ENCODE results near the gene TTC33.

TTC33 gene

DNA sequence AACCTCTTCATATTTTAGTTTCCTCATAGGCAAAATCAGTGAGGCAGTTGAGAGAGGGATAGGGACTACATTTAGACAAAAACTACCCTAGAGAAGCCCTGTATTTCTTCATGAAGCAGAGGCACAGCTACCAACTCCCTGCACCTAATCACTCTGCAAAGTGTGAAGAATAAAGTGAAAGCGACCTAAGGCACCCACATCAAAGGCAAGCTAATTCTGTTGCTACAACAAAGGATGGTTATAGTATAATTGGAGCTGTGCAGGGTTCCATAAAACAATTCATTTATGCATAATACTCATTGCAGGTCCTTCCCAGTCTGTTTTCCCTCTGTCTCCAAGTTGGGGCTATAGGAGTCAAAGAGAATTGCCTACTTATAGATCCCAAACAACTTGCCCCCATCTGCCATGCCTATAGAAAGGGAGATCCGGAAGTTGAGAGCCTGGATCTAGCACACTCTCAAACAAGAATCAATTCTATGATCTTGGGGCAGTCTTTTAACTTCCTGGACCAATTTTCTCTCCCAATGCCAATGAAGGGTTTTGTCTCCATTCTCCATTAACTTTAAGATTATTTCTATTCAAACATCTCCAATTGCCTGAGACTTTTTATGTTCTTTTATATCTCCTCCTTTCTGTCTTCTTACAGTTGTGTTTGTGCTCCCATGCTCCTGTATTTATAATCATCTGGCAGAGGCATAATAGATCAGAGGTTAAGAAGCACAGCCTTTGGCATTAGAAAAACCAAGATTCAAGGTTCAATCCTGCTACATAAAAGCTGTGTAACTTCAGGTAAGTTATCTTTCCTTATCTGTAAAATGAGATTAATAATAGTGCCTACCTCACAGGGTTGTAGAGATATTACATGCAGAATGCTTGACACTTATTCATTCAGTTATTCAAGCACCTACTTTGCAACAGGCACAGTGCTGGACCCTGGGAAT is 132.0 kb downstream of the TTC33 start:
- TF ChIP-seq ZFX (IDR thresholded peaks at IDR 0.05): no peak
- TF ChIP-seq, protein P1, sequence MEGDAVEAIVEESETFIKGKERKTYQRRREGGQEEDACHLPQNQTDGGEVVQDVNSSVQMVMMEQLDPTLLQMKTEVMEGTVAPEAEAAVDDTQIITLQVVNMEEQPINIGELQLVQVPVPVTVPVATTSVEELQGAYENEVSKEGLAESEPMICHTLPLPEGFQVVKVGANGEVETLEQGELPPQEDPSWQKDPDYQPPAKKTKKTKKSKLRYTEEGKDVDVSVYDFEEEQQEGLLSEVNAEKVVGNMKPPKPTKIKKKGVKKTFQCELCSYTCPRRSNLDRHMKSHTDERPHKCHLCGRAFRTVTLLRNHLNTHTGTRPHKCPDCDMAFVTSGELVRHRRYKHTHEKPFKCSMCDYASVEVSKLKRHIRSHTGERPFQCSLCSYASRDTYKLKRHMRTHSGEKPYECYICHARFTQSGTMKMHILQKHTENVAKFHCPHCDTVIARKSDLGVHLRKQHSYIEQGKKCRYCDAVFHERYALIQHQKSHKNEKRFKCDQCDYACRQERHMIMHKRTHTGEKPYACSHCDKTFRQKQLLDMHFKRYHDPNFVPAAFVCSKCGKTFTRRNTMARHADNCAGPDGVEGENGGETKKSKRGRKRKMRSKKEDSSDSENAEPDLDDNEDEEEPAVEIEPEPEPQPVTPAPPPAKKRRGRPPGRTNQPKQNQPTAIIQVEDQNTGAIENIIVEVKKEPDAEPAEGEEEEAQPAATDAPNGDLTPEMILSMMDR (conservative IDR thresholded peaks at IDR 0.05): no peak
- no peak overlapping the region for H3K27ac ChIP-seq

DNA sequence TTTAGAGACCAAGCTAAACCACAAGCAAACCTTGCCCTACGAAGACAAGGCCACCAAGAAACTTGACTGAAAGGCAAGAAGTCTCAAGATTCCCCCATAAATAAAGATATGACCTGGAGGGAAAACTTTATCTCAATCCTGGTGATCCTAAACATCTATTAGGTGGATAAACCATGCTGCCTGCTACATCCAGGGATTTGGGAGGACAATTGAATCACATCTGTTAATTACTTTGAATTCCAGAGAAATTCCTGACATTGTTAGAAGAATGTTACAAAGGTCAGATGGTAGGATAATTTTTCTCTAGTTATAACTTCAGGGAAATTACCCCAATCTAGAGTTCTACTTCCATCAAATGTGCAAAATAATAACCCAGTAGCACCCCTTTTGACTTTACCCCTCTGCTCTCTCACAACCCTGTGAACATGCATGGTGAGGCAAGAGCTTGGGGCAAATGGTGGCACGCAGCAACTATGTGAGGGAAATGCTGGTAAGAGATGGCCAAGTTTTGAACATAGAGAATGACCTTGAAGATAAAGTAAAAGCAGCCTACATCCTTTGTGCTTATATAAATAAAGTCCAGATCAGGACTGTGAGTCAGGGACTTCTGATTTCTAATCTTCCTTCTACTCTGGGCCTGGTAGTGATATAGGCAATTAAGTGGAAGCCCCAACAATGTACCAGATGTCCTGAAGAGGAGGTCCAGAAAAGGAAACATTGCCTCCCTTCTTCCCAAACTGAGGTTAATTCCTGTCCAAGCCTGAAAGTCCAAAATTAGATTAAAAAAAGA is 133.1 kb downstream of the TTC33 start:
- TF ChIP-seq, protein P1 (conservative IDR thresholded peaks at IDR 0.05): no peak
- no peak for TF ChIP-seq ZFX (IDR thresholded peaks at IDR 0.05)

DNA sequence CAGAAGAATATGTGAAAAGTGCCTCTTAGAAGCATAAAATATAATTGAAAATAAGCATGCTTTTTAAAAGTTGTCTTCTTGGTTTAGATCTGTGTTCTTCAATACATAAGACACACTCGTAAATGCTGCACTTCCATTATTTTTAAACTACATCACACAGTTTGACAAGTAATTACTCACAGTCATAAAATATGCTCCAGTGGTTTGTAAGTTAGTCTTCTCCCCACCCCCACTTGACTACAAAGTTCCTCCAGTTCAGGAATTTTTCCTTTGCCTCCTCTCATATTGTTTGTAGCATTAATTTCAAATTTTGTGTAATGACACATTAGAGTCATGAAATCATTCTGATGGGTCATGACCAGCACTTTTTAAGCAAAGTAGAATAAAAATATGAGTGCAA is 136.3 kb downstream of the TTC33 start:
- H3K27ac ChIP-seq: no peak overlapping the region
- no peak for TF ChIP-seq ZFX (IDR thresholded peaks at IDR 0.05)
- TF ChIP-seq, protein P1 (conservative IDR thresholded peaks at IDR 0.05): no peak

More for the DNA sequence above, 133.1 kb downstream of the TTC33 start:
- no peak overlapping the region for H3K27ac ChIP-seq

DNA sequence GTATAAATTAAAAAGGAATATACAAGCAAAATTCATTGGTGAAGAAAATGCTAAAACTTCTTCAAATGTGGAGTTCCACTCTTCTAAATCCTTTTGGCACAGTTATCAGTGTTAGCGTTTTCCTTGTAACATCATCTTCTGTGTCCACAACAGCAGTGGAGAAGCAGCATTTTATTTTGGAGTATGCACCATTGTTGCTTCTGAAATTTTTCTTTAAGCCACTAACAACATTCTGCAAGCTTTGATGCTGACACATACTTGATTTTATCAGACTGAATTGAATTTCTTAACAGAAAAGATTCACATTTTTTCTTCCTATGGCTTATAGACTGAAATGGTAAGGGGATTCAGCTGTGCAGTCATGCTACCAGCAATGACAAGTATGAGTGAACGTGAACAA is 136.8 kb downstream of the TTC33 start:
- H3K27ac ChIP-seq: no peak overlapping the region
- TF ChIP-seq, protein P1 (conservative IDR thresholded peaks at IDR 0.05): no peak
- TF ChIP-seq ZFX (IDR thresholded peaks at IDR 0.05): no peak

DNA sequence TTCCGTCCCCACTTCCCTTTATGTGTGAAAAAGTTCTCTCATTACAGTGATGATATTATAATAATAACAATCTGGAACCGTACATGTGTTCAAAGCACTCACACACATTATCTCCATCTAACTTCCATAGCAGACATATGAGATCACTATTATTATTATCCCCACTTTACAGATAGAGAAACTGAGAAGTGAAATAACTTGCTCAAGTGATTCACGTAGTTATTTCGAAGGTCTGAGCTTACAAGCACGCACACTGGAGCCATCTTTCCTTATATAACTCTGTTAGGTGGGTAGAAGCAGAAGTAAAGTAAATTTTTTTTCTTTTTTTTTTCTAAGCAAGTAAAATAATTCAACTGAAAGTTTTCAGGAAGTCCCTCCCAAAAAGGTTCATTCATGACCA is 139.0 kb downstream of the TTC33 start:
- H3K27ac ChIP-seq: no peak overlapping the region
- no peak for TF ChIP-seq ZFX (IDR thresholded peaks at IDR 0.05)
- TF ChIP-seq, protein P1 (conservative IDR thresholded peaks at IDR 0.05): no peak

DNA sequence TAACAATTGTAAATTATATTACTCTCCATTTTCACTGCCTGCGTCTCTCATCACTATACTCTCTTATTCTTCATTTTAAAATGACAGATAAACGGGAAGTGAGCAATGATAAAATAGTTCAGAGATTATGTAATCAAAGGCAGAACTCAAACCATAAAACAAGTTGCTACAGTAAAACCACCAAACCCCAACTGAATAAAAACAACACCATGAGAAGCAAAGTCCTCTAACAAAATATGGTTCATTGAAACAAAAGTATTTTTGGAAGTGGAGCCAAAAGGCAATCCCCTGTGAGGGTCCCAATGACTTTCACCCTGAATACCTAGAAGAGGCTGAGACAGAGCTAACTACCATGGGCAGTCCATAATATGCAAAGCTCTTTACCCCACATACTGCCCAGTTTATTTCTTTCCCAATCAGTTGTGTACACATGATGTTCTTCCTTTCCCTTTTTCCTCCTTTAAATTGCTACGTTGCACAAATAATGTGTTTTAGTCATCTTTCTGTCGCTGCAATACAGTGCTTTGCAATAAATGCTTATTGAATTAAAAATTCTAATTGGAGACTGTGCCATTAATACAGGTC is 140.1 kb downstream of the TTC33 start:
- TF ChIP-seq, protein P1 (conservative IDR thresholded peaks at IDR 0.05): no peak
- TF ChIP-seq ZFX (IDR thresholded peaks at IDR 0.05): no peak
- H3K27ac ChIP-seq: no peak overlapping the region

Measured in C4-2B (cell line).